OCI-LY7 (cell line): ENCODE measurements around the gene PEX10. TPM values are rescaled to one million over a fixed set of nuclear protein-coding genes. Genes with fewer than 3 reads are reported as not detected.

Source experiments
- BruUV-seq: library from RNA; stranded (reverse); fragments of 400-500 nt; replicated peaks from 2 replicates; lab custom pipeline; 2021; lab: Mats Ljungman, UMichigan
- CTCF ChIA-PET: fragments of 300-600 bp; sonication (Branson Sonifier 250); formaldehyde crosslinking; loops from one replicate; lab custom pipeline; 2022; ENCODE audit warnings: antibody characterized with exemption; ENCODE audit not compliant: unreplicated experiment; lab: Charles Lee
- POLR2A ChIA-PET: fragments of 300-600 bp; sonication (Branson Sonifier 250); formaldehyde crosslinking; loops from one replicate; lab custom pipeline; 2022; ENCODE audit warnings: antibody characterized with exemption; lab: Charles Lee
- DNase-seq: peaks from one replicate; pipeline ENCODE4 v3.0.0-alpha.2; 2015; ENCODE audit warnings: low spot score
- H2AFZ ChIP-seq: fragments of 200-600 bp; sonication (generic), shearing (Covaris generic); 2 replicates; pipeline ENCODE4 v1.6.1; 2014; ENCODE audit warnings: mild to moderate bottlenecking, antibody characterized with exemption, low read length, moderate library complexity
- H3K27ac ChIP-seq: fragments of 200-600 bp; sonication (generic); 2 replicates; pipeline ENCODE4 v1.5.1; 2014; ENCODE audit warnings: mixed run types, low read depth, mild to moderate bottlenecking, moderate library complexity, low read length, inconsistent platforms; ENCODE audit not compliant: poor library complexity, severe bottlenecking
- H3K36me3 ChIP-seq: fragments of 200-600 bp; sonication (generic); 2 replicates; pipeline ENCODE4 v1.6.1; 2014; ENCODE audit warnings: mild to moderate bottlenecking, antibody characterized with exemption, low read length, moderate library complexity, mixed read lengths; ENCODE audit not compliant: insufficient read depth
- H3K4me1 ChIP-seq: fragments of 200-600 bp; sonication (generic); 2 replicates; pipeline ENCODE4 v1.5.1; 2014; ENCODE audit warnings: mild to moderate bottlenecking, low read length; ENCODE audit not compliant: insufficient read depth, poor library complexity, severe bottlenecking
- H3K4me2 ChIP-seq: fragments of 200-600 bp; sonication (generic); 2 replicates; pipeline ENCODE4 v1.6.1; 2014; ENCODE audit warnings: mild to moderate bottlenecking, low read length
- H3K4me3 ChIP-seq: fragments of 200-600 bp; sonication (generic); 2 replicates; pipeline ENCODE4 v1.5.1; 2014; ENCODE audit warnings: mild to moderate bottlenecking, low read depth, low read length; ENCODE audit not compliant: poor library complexity, severe bottlenecking
- H3K79me2 ChIP-seq: fragments of 200-600 bp; sonication (generic); 2 replicates; pipeline ENCODE4 v1.6.1; 2016; ENCODE audit warnings: low read depth, mild to moderate bottlenecking, low read length, moderate library complexity, mixed read lengths; ENCODE audit not compliant: insufficient read depth
- H3K9me2 ChIP-seq: fragments of 200-600 bp; sonication (generic); 2 replicates; pipeline ENCODE4 v1.6.1; 2016; ENCODE audit warnings: mild to moderate bottlenecking, low read length, mixed read lengths; ENCODE audit not compliant: insufficient read depth
- H3K9me3 ChIP-seq: fragments of 200-600 bp; sonication (generic); 2 replicates; pipeline ENCODE4 v1.6.1; 2014; ENCODE audit warnings: mild to moderate bottlenecking, mixed run types, low read length, mixed read lengths
- H4K20me1 ChIP-seq: fragments of 200-600 bp; sonication (generic); 2 replicates; pipeline ENCODE4 v1.6.1; 2014; ENCODE audit warnings: mild to moderate bottlenecking, antibody characterized with exemption, low read length, moderate library complexity, mixed read lengths; ENCODE audit not compliant: insufficient read depth
- CTCF ChIP-seq: fragments of 200-600 bp; sonication (generic); conservative IDR thresholded peaks from 2 replicates; pipeline ENCODE4 v1.5.1; 2014; ENCODE audit warnings: mild to moderate bottlenecking, antibody characterized with exemption, low read length, moderate library complexity, mixed read lengths
- EZH2phosphoT487 ChIP-seq: fragments of 200-600 bp; sonication (generic); IDR thresholded peaks from 2 replicates; pipeline ENCODE4 v1.6.1; 2018; ENCODE audit warnings: low read depth, borderline replicate concordance, mild to moderate bottlenecking, mixed run types, antibody characterized with exemption, low read length, moderate library complexity, mixed read lengths
- intact Hi-C: fragments of 100-400 bp; cut with micrococcal nuclease; formaldehyde crosslinking; loops from one replicate; pipeline ENCODE4 v1.10.0; 2022; ENCODE audit not compliant: unreplicated experiment
- total RNA-seq, 2 experiments: library from RNA; depleted of rRNA in 1 of 2; stranded (reverse); fragments of >200 nt in 1 of 2; shearing (Covaris generic) in 1 of 2; gene quantifications; 2 replicates each; pipeline ENCODE4 v1.2.3, GENCODE V29; 2014 to 2022

PEX10 gene
- total RNA-seq, 2 experiments from 2014 or later = 23.3 to 24.5 TPM

- H3K4me1 ChIP-seq = no peaks in the 10 kb centered on the region
- H3K36me3 ChIP-seq = peaks cover 92% of the 10 kb centered on the region
- H3K4me3 ChIP-seq = no peak overlapping the region
- POLR2A ChIA-PET = no interaction called here
- intact Hi-C loops = no loop called here
- CTCF ChIA-PET = no interaction called here
- no peaks in the 10 kb centered on the region for H4K20me1 ChIP-seq
- no peak overlapping the region for H2AFZ ChIP-seq
- no peaks in the 10 kb centered on the region for H3K9me3 ChIP-seq
- BruUV-seq = TSS peak; percentile 88
- H3K79me2 ChIP-seq = no peaks in the 10 kb centered on the region
- no peak for DNase-seq
- TF ChIP-seq EZH2phosphoT487 (no peak), CTCF (no peak)
- H3K4me2 ChIP-seq = no peak overlapping the region
- no peaks in the 10 kb centered on the region for H3K9me2 ChIP-seq
- H3K27ac ChIP-seq = no peak overlapping the region
Observed at GRCh38 chr1:2403273-2403672, 9.1 kb downstream of the PEX10 start.

- H3K9me2 ChIP-seq = no peaks in the 10 kb centered on the region
- no peaks in the 10 kb centered on the region for H3K79me2 ChIP-seq
- no peak overlapping the region for H3K4me3 ChIP-seq
- no peaks in the 10 kb centered on the region for H3K4me1 ChIP-seq
- intact Hi-C loops = no loop called here
- H3K4me2 ChIP-seq = no peak overlapping the region
- no peak for DNase-seq
- H3K9me3 ChIP-seq = no peaks in the 10 kb centered on the region
- H2AFZ ChIP-seq = no peak overlapping the region
- CTCF ChIA-PET = no interaction called here
- TF ChIP-seq CTCF (no peak), EZH2phosphoT487 (no peak)
- H4K20me1 ChIP-seq = no peaks in the 10 kb centered on the region
- no peak overlapping the region for H3K27ac ChIP-seq
- no TSS peak for BruUV-seq
- peaks cover 96% of the 10 kb centered on the region for H3K36me3 ChIP-seq
- POLR2A ChIA-PET = interaction anchor here (0.9 kb wide), 1 partner anchor 162 kb away, joined by 6 read pairs; no protein-coding TSS in a partner anchor
Observed at GRCh38 chr1:2402420-2402819, 9.9 kb downstream of the PEX10 start.

- Histone ChIP-seq H4K20me1 (no peaks in the 10 kb centered on the region), H3K4me2 (no peak overlapping the region), H3K9me3 (no peaks in the 10 kb centered on the region), H3K4me3 (no peak overlapping the region), H3K79me2 (no peaks in the 10 kb centered on the region; the same call in 1 of the 2 replicates), H2AFZ (no peak overlapping the region), H3K27ac (no peak overlapping the region), H3K9me2 (no peaks in the 10 kb centered on the region), H3K36me3 (peaks cover 95% of the 10 kb centered on the region), H3K4me1 (no peaks in the 10 kb centered on the region)
- intact Hi-C loops = no loop called here
- BruUV-seq = no TSS peak
- ChIA-PET CTCF (no interaction called here), POLR2A (interaction anchor here (0.9 kb wide), 1 partner anchor 163 kb away, joined by 6 read pairs; no protein-coding TSS in a partner anchor)
- DNase-seq = no peak
- TF ChIP-seq EZH2phosphoT487 (no peak), CTCF (no peak)
Observed at GRCh38 chr1:2400950-2401649, 11.3 kb downstream of the PEX10 start.
